Esophagus squamous epithelium (tissue), 4 donors: Measurements from ENCODE around the gene FUBP3.

Experiments used
- CTCF ChIP-seq, 6 experiments: fragments of 450-650 bp in 4 of 6; fragments of 200-600 bp in 2 of 6; sonication (generic) in 2 of 6; IDR thresholded peaks; one replicate each; pipeline ENCODE4 v1.5.1; 2016 to 2019; ENCODE audit warnings: antibody characterized with exemption in 6 of 6, mild to moderate bottlenecking in 4 of 6, moderate library complexity in 4 of 6
- POLR2A ChIP-seq, 4 donors: fragments of 450-650 bp; IDR thresholded peaks; one replicate each; pipeline ENCODE4 v1.6.1; 2017; ENCODE audit warnings: antibody characterized with exemption in 4 of 4, mild to moderate bottlenecking in 4 of 4, moderate library complexity in 3 of 4

GRCh38 chr9:130583271-130583670, 3.9 kb downstream of the FUBP3 start:
- TF ChIP-seq CTCF (IDR thresholded peaks at IDR 0.05) (no peak), POLR2A (IDR thresholded peaks at IDR 0.05) (no peak)
